HepG2 (cell line): ENCODE data around the gene DNAJA2. TPM values are rescaled to one million over a fixed set of nuclear protein-coding genes. Genes with fewer than 3 reads are reported as not detected.

Source experiments
- ATAC-seq: fragments of 200-7000 bp; cut with Tn5 transposase; 3 replicates; pipeline ENCODE4 v1.9.1; 2020; ENCODE audit warnings: mild to moderate bottlenecking, moderate library complexity
- BruUV-seq: library from RNA; stranded (reverse); fragments of 400-500 nt; replicated peaks from 2 replicates; lab custom pipeline; 2021; lab: Mats Ljungman, UMichigan
- CTCF ChIA-PET: fragments of 300-600 bp; formaldehyde crosslinking; extraction: SDS; loops from one replicate; lab custom pipeline; 2021; ENCODE audit warnings: low total read pairs, inconsistent platforms, low intra/inter-chr PET ratio; lab: Yijun Ruan, JAX
- POLR2A ChIA-PET: fragments of 350-600 bp; sonication (Branson Sonifier 250); formaldehyde crosslinking; loops from one replicate; lab custom pipeline; 2020; ENCODE audit warnings: antibody characterized with exemption, inconsistent platforms; lab: Yijun Ruan, JAX
- DNase-seq: peaks from one replicate; pipeline ENCODE4 v3.0.0-alpha.2; 2015; ENCODE audit warnings: low spot score
- FAIRE-seq: peaks from 3 replicates; lab custom pipeline; 2011; peaks lifted over from hg19 to GRCh38; lab: Jason Lieb, UNC
- H2AFZ ChIP-seq: one replicate; pipeline ENCODE4 v1.6.1; 2011; ENCODE audit warnings: low read length, inconsistent platforms
- H3K27ac ChIP-seq: fragments of 300-600 bp; 3 replicates; pipeline ENCODE4 v1.8.0; 2011; ENCODE audit warnings: mixed run types, mild to moderate bottlenecking, mixed read lengths, low read length, inconsistent platforms; ENCODE audit not compliant: insufficient read depth; ENCODE audit errors: extremely low read length
- H3K27me3 ChIP-seq, 2 experiments: fragments of 200-600 bp in 1 of 2; 2 replicates in 1 of 2; 3 replicates in 1 of 2; pipeline versions ENCODE4 v1.6.0 to v1.8.0; 2011; ENCODE audit warnings: low read length in 2 of 2, mild to moderate bottlenecking in 2 of 2, moderate library complexity in 2 of 2, inconsistent platforms in 1 of 2; ENCODE audit not compliant: insufficient read depth in 2 of 2, control insufficient read depth in 1 of 2
- H3K36me3 ChIP-seq, 2 experiments: fragments of 200-600 bp in 1 of 2; replicated peaks in 1 of 2; 2 replicates in 1 of 2; 3 replicates in 1 of 2; pipeline versions ENCODE4 v1.5.1 to v1.8.0; 2011; ENCODE audit warnings: low read length in 2 of 2, inconsistent platforms in 1 of 2; ENCODE audit not compliant: insufficient read depth in 2 of 2, control insufficient read depth in 1 of 2
- H3K4me1 ChIP-seq: 2 replicates; pipeline ENCODE4 v1.5.1; 2012; ENCODE audit warnings: low read length, inconsistent platforms; ENCODE audit not compliant: insufficient read depth
- H3K4me2 ChIP-seq: 2 replicates; pipeline ENCODE4 v1.6.0; 2011; ENCODE audit warnings: low read depth, low read length, inconsistent platforms
- H3K4me3 ChIP-seq, 3 experiments: fragments of 200-600 bp in 1 of 3; sonication (generic), shearing (Covaris generic) in 1 of 3; replicated peaks in 1 of 3; 2 replicates each; pipeline ENCODE4 v1.5.1; 2011 to 2016; ENCODE audit warnings: low read length in 3 of 3, inconsistent platforms in 2 of 3, low read depth in 2 of 3, mild to moderate bottlenecking in 2 of 3, control low read depth in 1 of 3, mixed read lengths in 1 of 3; ENCODE audit not compliant: insufficient read depth in 1 of 3
- H3K79me2 ChIP-seq: one replicate; pipeline ENCODE4 v1.6.1; 2011; ENCODE audit warnings: low read length, inconsistent platforms; ENCODE audit not compliant: insufficient read depth
- H3K9ac ChIP-seq: 2 replicates; pipeline ENCODE4 v1.6.0; 2011; ENCODE audit warnings: mild to moderate bottlenecking, low read depth, low read length, inconsistent platforms; ENCODE audit not compliant: insufficient read depth
- H3K9me3 ChIP-seq: 2 replicates; pipeline ENCODE4 v1.5.1; 2012; ENCODE audit warnings: mild to moderate bottlenecking, low read length
- H4K20me1 ChIP-seq: 2 replicates; pipeline ENCODE4 v1.6.0; 2011; ENCODE audit warnings: inconsistent platforms, mild to moderate bottlenecking, low read length, moderate library complexity; ENCODE audit not compliant: insufficient read depth
- ARID5B ChIP-seq: IDR thresholded peaks from 2 replicates; pipeline ENCODE4 v1.4.0; 2020; ENCODE audit warnings: mild to moderate bottlenecking, missing genetic modification reagents
- CCAR2 ChIP-seq: fragments of 200-400 bp; formaldehyde crosslinking; optimal IDR thresholded peaks from 2 replicates; pipeline ENCODE3; 2018; ENCODE audit warnings: low read depth, mild to moderate bottlenecking, low read length, moderate library complexity
- KAT8 ChIP-seq: IDR thresholded peaks from 2 replicates; pipeline ENCODE4 v1.6.1; 2016; ENCODE audit warnings: missing genetic modification reagents, missing compliant biosample characterization
- MAFF ChIP-seq: IDR thresholded peaks from 2 replicates; pipeline ENCODE4 v1.6.1; 2011; ENCODE audit warnings: low read depth, low read length, improper control_type of control experiment
- MAFG ChIP-seq: sonication (generic); formaldehyde crosslinking; IDR thresholded peaks from 2 replicates; pipeline ENCODE4 v1.5.1; 2020; ENCODE audit warnings: mild to moderate bottlenecking, missing genetic modification reagents
- MAFK ChIP-seq, 2 experiments: IDR thresholded peaks in 1 of 2; conservative IDR thresholded peaks in 1 of 2; 2 replicates each; pipeline ENCODE4 v1.6.1; 2011; ENCODE audit warnings: improper control_type of control experiment in 2 of 2, low read length in 2 of 2
- MIXL1 ChIP-seq: IDR thresholded peaks from 2 replicates; pipeline ENCODE4 v1.6.1; 2016
- PAXIP1 ChIP-seq: sonication (generic); formaldehyde crosslinking; conservative IDR thresholded peaks from 2 replicates; pipeline ENCODE4 v1.4.0; 2020; ENCODE audit warnings: mild to moderate bottlenecking, missing genetic modification reagents, moderate library complexity
- POLR2A ChIP-seq, 2 experiments: IDR thresholded peaks; 2 replicates each; pipeline ENCODE4 v1.6.1; 2011; ENCODE audit warnings: low read depth in 2 of 2, low read length in 2 of 2, mild to moderate bottlenecking in 1 of 2, moderate library complexity in 1 of 2; ENCODE audit not compliant: insufficient read depth in 1 of 2
- RCOR2 ChIP-seq: IDR thresholded peaks from 2 replicates; pipeline ENCODE4 v1.6.1; 2016; ENCODE audit warnings: missing biosample characterization, missing genetic modification reagents
- REPIN1 ChIP-seq: sonication (generic); formaldehyde crosslinking; IDR thresholded peaks from 2 replicates; pipeline ENCODE4 v1.8.0; 2022; ENCODE audit warnings: missing genetic modification reagents, low read depth, mild to moderate bottlenecking, borderline replicate concordance
- SRSF1 ChIP-seq: fragments of 200-400 bp; formaldehyde crosslinking; optimal IDR thresholded peaks from 2 replicates; pipeline ENCODE3; 2017; ENCODE audit warnings: mild to moderate bottlenecking, low read depth, low read length, moderate library complexity
- THAP7 ChIP-seq: sonication (generic); formaldehyde crosslinking; IDR thresholded peaks from 2 replicates; pipeline ENCODE4 v1.8.1; 2023; ENCODE audit warnings: mild to moderate bottlenecking, missing genetic modification reagents
- ZBTB1 ChIP-seq: sonication (generic); formaldehyde crosslinking; IDR thresholded peaks from 2 replicates; pipeline ENCODE4 v1.4.0; 2020; ENCODE audit warnings: missing genetic modification reagents, borderline replicate concordance
- ZNF367 ChIP-seq: sonication (generic); formaldehyde crosslinking; IDR thresholded peaks from 2 replicates; pipeline ENCODE4 v1.4.0; 2020; ENCODE audit warnings: missing genetic modification reagents, borderline replicate concordance
- ZNF557 ChIP-seq: sonication (generic); formaldehyde crosslinking; IDR thresholded peaks from 2 replicates; pipeline ENCODE4 v1.4.0; 2020; ENCODE audit warnings: missing genetic modification reagents
- ZNF562 ChIP-seq: sonication (generic); formaldehyde crosslinking; IDR thresholded peaks from 2 replicates; pipeline ENCODE4 v1.8.0; 2022; ENCODE audit warnings: missing genetic modification reagents, borderline replicate concordance
- ZNF563 ChIP-seq: sonication (generic); formaldehyde crosslinking; IDR thresholded peaks from 2 replicates; pipeline ENCODE4 v1.8.0; 2022; ENCODE audit warnings: mild to moderate bottlenecking, moderate library complexity, missing genetic modification reagents
- ZNF660 ChIP-seq: sonication (generic); formaldehyde crosslinking; IDR thresholded peaks from 2 replicates; pipeline ENCODE4 v1.5.1; 2020; ENCODE audit warnings: mild to moderate bottlenecking, low read depth, missing genetic modification reagents, borderline replicate concordance
- WGBS: methylation state at CpG from one replicate; pipeline ENCODE4 v1.1.6; 2017; ENCODE audit warnings: low lambda C conversion rate; 5-methylcytosine and 5-hydroxymethylcytosine counted together
- in situ Hi-C: cut with HindIII; loops from 2 replicates; pipeline ENCODE4 v1.10.0; 2017; ENCODE audit warnings: low pct_unique_long_range_greater_than_20kb; ENCODE audit not compliant: extremely low pct_ligation_motif_present
- intact Hi-C: fragments of 100-400 bp; cut with micrococcal nuclease; formaldehyde crosslinking; loops from one replicate; pipeline ENCODE4 v1.10.0; 2022; ENCODE audit not compliant: unreplicated experiment
- polyA plus RNA-seq, 8 experiments: library from polyadenylated mRNA; depleted of rRNA in 3 of 8; stranded (reverse) in 7 of 8; unstranded in 1 of 8; fragments of >200 nt; fragmentation: Illumina TruSeq in 4 of 8; extraction: Trizol in 4 of 8; gene quantifications; 2 replicates each; pipeline versions ENCODE4 v1.2.1 to v1.2.3, GENCODE V29; 2011 to 2016; ENCODE audit warnings: low read depth in 4 of 8, missing spikeins in 1 of 8, mixed read lengths in 1 of 8; ENCODE audit not compliant: insufficient read depth in 1 of 8
- total RNA-seq, 5 experiments: library from RNA; depleted of rRNA; stranded (reverse); fragments of >200 nt; fragmentation: Illumina TruSeq; extraction: Trizol; gene quantifications; 2 replicates each; pipeline ENCODE4 v1.2.3, GENCODE V29; 2016; ENCODE audit warnings: low read depth in 1 of 5

Gene DNAJA2
- total and polyA plus RNA-seq, 2 of the 13 experiments (the other 11 are each of a cell fraction or from before 2014, with no cell fraction given): 25.4 to 176 TPM

- 14% methylated on average over 4 of the region's 4 CpGs for WGBS
- ATAC-seq: no peak
- Histone ChIP-seq H4K20me1 (peaks cover 11% of the 10 kb centered on the region), H3K9me3 (no peaks in the 10 kb centered on the region), H3K4me1 (peaks cover 58% of the 10 kb centered on the region), H3K79me2 (peaks cover 18% of the 10 kb centered on the region), H3K4me2 (peak overlapping the region; percentile 43), H3K27ac (no peak overlapping the region), H3K9ac (no peak overlapping the region), H2AFZ (no peak overlapping the region), H3K36me3 (no peaks in the 10 kb centered on the region), H3K27me3 (no peaks in the 10 kb centered on the region; a peak in 1 of 5 replicates), H3K4me3 (no peak overlapping the region)
- no TSS peak for BruUV-seq
- in situ Hi-C loops (no loop called here), intact Hi-C loops (no loop called here)
- ChIA-PET POLR2A (interaction anchor here (0.9 to 5.3 kb wide), 2 partner anchors 15 to 93 kb away, joined by 3 to 49 read pairs; no protein-coding TSS in a partner anchor), CTCF (no interaction called here)
- peak; percentile 23 for DNase-seq
- peak; percentile 50 for FAIRE-seq
- TF ChIP-seq ZNF660 (CRISPR knock-in tag) (no peak), THAP7 (CRISPR knock-in tag) (no peak), CCAR2 (no peak), ZNF367 (no peak), ZNF562 (CRISPR knock-in tag) (no peak), ZNF563 (no peak), ZNF557 (CRISPR knock-in tag) (no peak), ZBTB1 (CRISPR knock-in tag) (no peak), RCOR2 (no peak), ARID5B (CRISPR knock-in tag) (peak; percentile 42), MIXL1 (CRISPR knock-in tag) (no peak), REPIN1 (no peak), SRSF1 (no peak), MAFF (peak; percentile 85), MAFG (CRISPR knock-in tag) (peak; percentile 87; the same call in 1 of the 2 replicates), POLR2A (IDR thresholded peaks at IDR 0.05; ENCODE audit: insufficient read depth in 1 of 2, low read depth in 2 of 2, low read length in 2 of 2) (no peak), KAT8 (0 out of 2 replicates have a peak, but pooled peaks have one; percentile 17), PAXIP1 (no peak), MAFK (conservative IDR thresholded peaks at IDR 0.05 in 1 of 2, IDR thresholded peaks at IDR 0.05 in 1 of 2; ENCODE audit: low read length in 2 of 2) (peak; percentile 86 to 97)
These were observed 3.1 kb upstream of the DNAJA2 start for GRCh38 chr16:46976550-46976949.
